DND-41 (cell line): ENCODE results near the gene GADD45B.

ENCODE experiments used
- ATAC-seq: fragments of 200-7000 bp; cut with Tn5 transposase; 3 replicates; pipeline ENCODE4 v1.9.1; 2021; ENCODE audit warnings: low read depth; ENCODE audit not compliant: insufficient read depth
- DNase-seq: peaks from one replicate; pipeline ENCODE4 v3.0.0-alpha.2; 2020
- H2AFZ ChIP-seq: 2 replicates; pipeline ENCODE4 v1.6.0; 2012; ENCODE audit warnings: low read depth, low read length
- H3K27ac ChIP-seq: 2 replicates; pipeline ENCODE4 v1.5.1; 2012; ENCODE audit warnings: low read length, inconsistent platforms
- H3K27me3 ChIP-seq: fragments of 200-600 bp; sonication (generic); 2 replicates; pipeline ENCODE4 v1.6.0; 2012; ENCODE audit warnings: low read length, mild to moderate bottlenecking, inconsistent platforms; ENCODE audit not compliant: insufficient read depth, poor library complexity
- H3K36me3 ChIP-seq: 2 replicates; pipeline ENCODE4 v1.5.1; 2012; ENCODE audit warnings: low read length, inconsistent platforms; ENCODE audit not compliant: insufficient read depth
- H3K4me1 ChIP-seq: 2 replicates; pipeline ENCODE4 v1.5.1; 2012; ENCODE audit warnings: mild to moderate bottlenecking, low read length; ENCODE audit not compliant: insufficient read depth
- H3K4me2 ChIP-seq: 2 replicates; pipeline ENCODE4 v1.6.0; 2012; ENCODE audit warnings: mild to moderate bottlenecking, moderate library complexity, low read length, inconsistent platforms; ENCODE audit not compliant: insufficient read depth
- H3K4me3 ChIP-seq, 2 experiments: fragments of 200-600 bp in 1 of 2; shearing (Covaris generic) in 1 of 2; 2 replicates each; pipeline ENCODE4 v1.5.1; 2012 to 2016; ENCODE audit warnings: inconsistent platforms in 2 of 2, low read length in 2 of 2, mild to moderate bottlenecking in 2 of 2, low read depth in 1 of 2, moderate library complexity in 1 of 2
- H3K79me2 ChIP-seq: 2 replicates; pipeline ENCODE4 v1.6.0; 2012; ENCODE audit warnings: low read length, inconsistent platforms; ENCODE audit not compliant: insufficient read depth
- H3K9ac ChIP-seq: 2 replicates; pipeline ENCODE4 v1.6.0; 2012; ENCODE audit warnings: low read depth, mild to moderate bottlenecking, inconsistent platforms, low read length, moderate library complexity
- H3K9me3 ChIP-seq: 2 replicates; pipeline ENCODE4 v1.5.1; 2012; ENCODE audit warnings: low read length, moderate library complexity, mild to moderate bottlenecking, inconsistent platforms; ENCODE audit not compliant: insufficient read depth, severe bottlenecking
- H4K20me1 ChIP-seq: 2 replicates; pipeline ENCODE4 v1.6.0; 2012; ENCODE audit warnings: low read length; ENCODE audit not compliant: insufficient read depth
- CTCF ChIP-seq: IDR thresholded peaks from 2 replicates; pipeline ENCODE4 v1.5.1; 2012; ENCODE audit warnings: borderline replicate concordance, low read length, moderate library complexity, mild to moderate bottlenecking; ENCODE audit not compliant: poor library complexity, severe bottlenecking; ENCODE audit errors: extremely low read depth
- EZH2 ChIP-seq: IDR thresholded peaks from 3 replicates; pipeline ENCODE4 v1.6.1; 2012; ENCODE audit warnings: borderline replicate concordance, low read depth, mild to moderate bottlenecking, moderate library complexity, low read length, inconsistent platforms; ENCODE audit not compliant: severe bottlenecking

GADD45B gene

DNA sequence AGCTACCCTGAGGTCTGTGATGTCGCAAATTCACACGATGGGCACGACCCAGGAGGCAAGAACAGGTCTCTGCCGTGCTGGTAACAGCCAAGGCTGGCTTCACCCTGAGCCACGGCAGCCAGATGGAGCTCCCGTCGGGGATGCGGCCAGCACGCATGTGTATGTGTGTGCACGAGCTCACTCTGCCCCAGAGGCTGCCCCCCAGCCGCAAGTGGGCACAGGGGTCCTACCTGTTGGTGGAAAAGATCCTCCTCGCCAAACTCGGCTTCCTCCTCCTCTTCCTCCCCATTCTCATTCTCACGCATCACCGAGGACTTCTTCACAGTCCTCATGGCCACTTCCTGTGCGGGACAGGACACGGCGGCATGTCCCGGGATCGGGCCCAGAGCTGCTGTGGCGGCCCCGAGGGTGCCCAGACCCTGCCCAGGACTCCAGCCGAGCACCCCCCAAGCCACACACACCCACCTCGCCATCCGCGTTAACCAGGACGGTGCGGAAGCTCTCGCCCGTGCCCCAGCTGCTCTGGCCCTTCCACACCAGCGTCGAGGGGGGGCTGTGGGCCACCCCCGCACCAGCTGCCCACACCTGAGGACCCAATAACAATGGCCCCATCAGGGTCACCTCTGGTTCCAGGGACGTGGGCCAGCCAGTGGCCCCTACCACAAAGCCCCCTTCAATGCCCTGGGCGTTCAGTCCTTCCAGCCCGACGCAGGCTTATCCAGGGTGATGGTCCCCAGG, 44.4 kb upstream of the GADD45B start:
- no peaks in the 10 kb centered on the region for H3K9me3 ChIP-seq
- peaks cover 12% of the 10 kb centered on the region for H3K4me1 ChIP-seq
- no peak overlapping the region for H3K4me3 ChIP-seq
- ATAC-seq (no peak), DNase-seq (no peak)
- no peaks in the 10 kb centered on the region for H3K27me3 ChIP-seq
- H3K4me2 ChIP-seq, result no peak overlapping the region
- TF ChIP-seq EZH2, result no peak
- no peak for TF ChIP-seq CTCF
- H3K79me2 ChIP-seq, result peaks cover 16% of the 10 kb centered on the region
- H4K20me1 ChIP-seq, result peaks cover 44% of the 10 kb centered on the region
- peaks cover 73% of the 10 kb centered on the region for H3K36me3 ChIP-seq
- no peak overlapping the region for H3K27ac ChIP-seq
- no peak overlapping the region for H2AFZ ChIP-seq
- no peak overlapping the region for H3K9ac ChIP-seq

GRCh38 chr19:2432131-2432848, 43.6 kb upstream of the GADD45B start:
- peaks cover 15% of the 10 kb centered on the region for H3K79me2 ChIP-seq
- H3K9me3 ChIP-seq, result no peaks in the 10 kb centered on the region
- H3K4me3 ChIP-seq, result no peak overlapping the region
- H3K4me2 ChIP-seq, result no peak overlapping the region
- ATAC-seq (no peak), DNase-seq (no peak)
- H3K9ac ChIP-seq, result no peak overlapping the region
- H4K20me1 ChIP-seq, result peaks cover 40% of the 10 kb centered on the region
- peaks cover 72% of the 10 kb centered on the region for H3K36me3 ChIP-seq
- no peak overlapping the region for H2AFZ ChIP-seq
- H3K27me3 ChIP-seq, result no peaks in the 10 kb centered on the region
- peaks cover 8% of the 10 kb centered on the region for H3K4me1 ChIP-seq
- H3K27ac ChIP-seq, result no peak overlapping the region
- TF ChIP-seq CTCF (no peak), EZH2 (no peak)

DNA sequence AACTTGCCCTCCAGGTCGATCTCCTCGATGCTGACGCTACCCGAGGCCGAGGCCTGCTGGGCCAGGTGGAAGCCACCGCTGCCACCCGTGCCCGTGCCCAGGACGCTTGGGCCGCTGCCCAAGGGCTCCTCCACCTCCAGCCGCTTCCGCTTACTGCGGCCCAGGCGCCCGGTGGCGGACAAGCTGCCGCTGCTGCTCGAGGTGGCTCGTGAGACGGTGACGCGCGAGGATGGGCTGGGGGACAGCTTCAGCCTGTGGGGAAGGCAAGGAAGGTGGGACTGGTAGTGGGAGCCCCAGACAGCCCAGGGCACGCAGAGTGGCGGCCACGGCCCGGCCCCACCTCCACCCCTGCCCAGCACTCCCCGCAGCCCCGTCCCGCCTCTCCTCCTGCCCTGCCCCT, 42.1 kb upstream of the GADD45B start:
- Histone ChIP-seq H3K36me3 (peaks cover 87% of the 10 kb centered on the region), H4K20me1 (peaks cover 53% of the 10 kb centered on the region), H2AFZ (no peak overlapping the region), H3K27me3 (no peaks in the 10 kb centered on the region), H3K4me1 (no peaks in the 10 kb centered on the region; the same call in 1 of the 2 replicates), H3K27ac (no peak overlapping the region), H3K79me2 (peaks cover 30% of the 10 kb centered on the region), H3K9ac (no peak overlapping the region), H3K4me3 (no peak overlapping the region), H3K9me3 (no peaks in the 10 kb centered on the region), H3K4me2 (no peak overlapping the region)
- TF ChIP-seq EZH2 (no peak), CTCF (no peak)
- DNase-seq, result no peak
- ATAC-seq, result peak; percentile 10; the same call in 1 of the 3 replicates
